Neural cell (in vitro differentiated cells): ENCODE data around the gene TMEM139. TPM values are rescaled to one million over a fixed set of nuclear protein-coding genes. Genes with fewer than 3 reads are reported as not detected.

Experiments
- H2AFZ ChIP-seq: fragments of 200-600, 300-800 bp; sonication (generic), shearing (Covaris generic); 2 replicates; pipeline ENCODE4 v1.6.0; 2014; ENCODE audit warnings: low read depth, mild to moderate bottlenecking, antibody characterized with exemption, low read length, moderate library complexity
- H3F3A ChIP-seq: fragments of 200-600 bp; shearing (Covaris generic); 2 replicates; pipeline ENCODE4 v1.6.1; 2016; ENCODE audit warnings: mild to moderate bottlenecking, moderate library complexity, mixed read lengths, antibody characterized with exemption, low read length; ENCODE audit not compliant: insufficient read depth, poor library complexity, severe bottlenecking
- H3K27ac ChIP-seq: fragments of 200-600, 300-800 bp; sonication (generic), shearing (Covaris generic); 2 replicates; pipeline ENCODE4 v1.5.1; 2014; ENCODE audit warnings: mild to moderate bottlenecking, low read length, moderate library complexity
- H3K27me3 ChIP-seq: fragments of 300-800, 200-600 bp; sonication (generic), shearing (Covaris generic); 2 replicates; pipeline ENCODE4 v1.6.0; 2014; ENCODE audit warnings: mild to moderate bottlenecking, low read depth, low read length, moderate library complexity; ENCODE audit not compliant: insufficient read depth
- H3K36me3 ChIP-seq: fragments of 300-800, 200-600 bp; sonication (generic), shearing (Covaris generic); 2 replicates; pipeline ENCODE4 v1.5.1; 2014; ENCODE audit warnings: mild to moderate bottlenecking, antibody characterized with exemption, low read length, moderate library complexity; ENCODE audit not compliant: insufficient read depth
- H3K4me2 ChIP-seq: fragments of 300-800, 200-600 bp; sonication (generic), shearing (Covaris generic); 2 replicates; pipeline ENCODE4 v1.6.0; 2014; ENCODE audit warnings: mild to moderate bottlenecking, low read length
- H3K4me3 ChIP-seq: fragments of 300-800, 200-600 bp; sonication (generic), shearing (Covaris generic); 2 replicates; pipeline ENCODE4 v1.5.1; 2014; ENCODE audit warnings: mild to moderate bottlenecking, low read length, moderate library complexity
- H3K79me2 ChIP-seq: fragments of 200-600 bp; shearing (Covaris generic); replicated peaks from 2 replicates; pipeline ENCODE4 v1.6.0; 2014; ENCODE audit warnings: mild to moderate bottlenecking, low read length, moderate library complexity; ENCODE audit not compliant: insufficient read depth
- H3K9ac ChIP-seq: fragments of 300-800, 200-600 bp; sonication (generic), shearing (Covaris generic); 2 replicates; pipeline ENCODE4 v1.6.1; 2016; ENCODE audit warnings: mild to moderate bottlenecking, low read length, mixed read lengths
- H3K9me2 ChIP-seq: fragments of 200-600 bp; shearing (Covaris generic); 2 replicates; pipeline ENCODE4 v1.6.1; 2016; ENCODE audit warnings: mild to moderate bottlenecking, low read length, mixed read lengths; ENCODE audit not compliant: insufficient read depth
- H3K9me3 ChIP-seq: fragments of 200-600, 300-800 bp; sonication (generic), shearing (Covaris generic); 2 replicates; pipeline ENCODE4 v1.6.1; 2016; ENCODE audit warnings: mild to moderate bottlenecking, mixed run types, low read length, moderate library complexity, mixed read lengths
- H4K20me1 ChIP-seq: fragments of 200-600 bp; shearing (Covaris generic); 2 replicates; pipeline ENCODE4 v1.6.1; 2016; ENCODE audit warnings: mild to moderate bottlenecking, mixed run types; ENCODE audit not compliant: insufficient read depth
- EP300 ChIP-seq: fragments of 450-650 bp; conservative IDR thresholded peaks from 2 replicates; pipeline ENCODE4 v1.6.1; 2014; ENCODE audit warnings: antibody characterized with exemption, mild to moderate bottlenecking, moderate library complexity; ENCODE audit not compliant: poor library complexity, severe bottlenecking
- EZH2 ChIP-seq: fragments of 200-600, 300-800 bp; shearing (Covaris generic), sonication (generic); IDR thresholded peaks from 2 replicates; pipeline ENCODE4 v1.6.1; 2014; ENCODE audit warnings: antibody characterized with exemption, low read length, borderline replicate concordance, mild to moderate bottlenecking; ENCODE audit not compliant: insufficient read depth, poor library complexity, severe bottlenecking
- MXI1 ChIP-seq: fragments of 450-650 bp; conservative IDR thresholded peaks from 2 replicates; pipeline ENCODE4 v1.6.1; 2014; ENCODE audit warnings: antibody characterized with exemption, mild to moderate bottlenecking; ENCODE audit not compliant: poor library complexity, severe bottlenecking
- POLR2AphosphoS5 ChIP-seq: IDR thresholded peaks from 2 replicates; pipeline ENCODE4 v1.6.1; 2012
- RAD21 ChIP-seq: fragments of 450-650 bp; conservative IDR thresholded peaks from 2 replicates; pipeline ENCODE4 v1.6.1; 2014; ENCODE audit warnings: antibody characterized with exemption, mild to moderate bottlenecking, moderate library complexity
- SMC3 ChIP-seq: fragments of 450-650 bp; conservative IDR thresholded peaks from 2 replicates; pipeline ENCODE4 v1.6.1; 2014; ENCODE audit warnings: antibody characterized with exemption, mild to moderate bottlenecking, moderate library complexity; ENCODE audit not compliant: poor library complexity
- TAF1 ChIP-seq: IDR thresholded peaks from 2 replicates; pipeline ENCODE4 v1.6.1; 2012; ENCODE audit warnings: low read depth
- polyA plus RNA-seq: library from polyadenylated mRNA; depleted of rRNA; stranded (reverse); fragments of >200 nt; gene quantifications from 2 replicates; pipeline ENCODE4 v1.2.3, GENCODE V29; 2014
- TF ChIP-seq, protein P1 (sequence below): IDR thresholded peaks from 2 replicates; pipeline ENCODE4 v1.6.1; 2012; ENCODE audit warnings: borderline replicate concordance
- TF ChIP-seq, protein P2 (sequence below): fragments of 450-650 bp; IDR thresholded peaks from 2 replicates; pipeline ENCODE4 v1.5.1; 2014; ENCODE audit warnings: antibody characterized with exemption, mild to moderate bottlenecking, moderate library complexity; ENCODE audit not compliant: poor library complexity, severe bottlenecking

The TMEM139 gene
- polyA plus RNA-seq, 1 donor from 2014 or later: not detected

DNA sequence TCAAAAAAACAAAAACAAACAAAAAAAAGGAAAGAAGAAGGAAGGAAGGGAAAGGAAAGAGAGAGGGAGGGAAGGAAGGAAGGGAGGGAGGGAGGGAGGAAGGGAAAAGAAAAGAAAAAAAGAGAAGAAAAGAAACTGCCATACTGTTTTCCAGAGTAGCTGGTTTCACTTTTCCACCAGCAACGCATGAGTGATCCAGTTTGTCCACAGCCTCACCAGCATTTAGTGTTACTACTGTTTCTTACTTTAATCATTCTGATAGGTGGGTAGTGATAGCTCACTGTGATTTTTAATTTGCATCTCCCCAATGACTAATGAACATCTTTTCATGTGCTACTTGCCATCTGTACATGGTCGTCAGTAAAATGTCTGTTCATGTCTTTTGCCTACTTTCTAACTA lies 11.9 kb upstream of the TMEM139 start:
- no peaks in the 10 kb centered on the region for H3K9me3 ChIP-seq
- H3F3A ChIP-seq: no peaks in the 10 kb centered on the region
- no peak overlapping the region for H3K4me3 ChIP-seq
- H3K36me3 ChIP-seq: no peaks in the 10 kb centered on the region
- H3K9me2 ChIP-seq: no peaks in the 10 kb centered on the region
- no peak overlapping the region for H2AFZ ChIP-seq
- H3K4me2 ChIP-seq: no peak overlapping the region
- no peaks in the 10 kb centered on the region for H4K20me1 ChIP-seq
- no peak for TF ChIP-seq MXI1
- TF ChIP-seq EP300: no peak
- TF ChIP-seq, protein P1, sequence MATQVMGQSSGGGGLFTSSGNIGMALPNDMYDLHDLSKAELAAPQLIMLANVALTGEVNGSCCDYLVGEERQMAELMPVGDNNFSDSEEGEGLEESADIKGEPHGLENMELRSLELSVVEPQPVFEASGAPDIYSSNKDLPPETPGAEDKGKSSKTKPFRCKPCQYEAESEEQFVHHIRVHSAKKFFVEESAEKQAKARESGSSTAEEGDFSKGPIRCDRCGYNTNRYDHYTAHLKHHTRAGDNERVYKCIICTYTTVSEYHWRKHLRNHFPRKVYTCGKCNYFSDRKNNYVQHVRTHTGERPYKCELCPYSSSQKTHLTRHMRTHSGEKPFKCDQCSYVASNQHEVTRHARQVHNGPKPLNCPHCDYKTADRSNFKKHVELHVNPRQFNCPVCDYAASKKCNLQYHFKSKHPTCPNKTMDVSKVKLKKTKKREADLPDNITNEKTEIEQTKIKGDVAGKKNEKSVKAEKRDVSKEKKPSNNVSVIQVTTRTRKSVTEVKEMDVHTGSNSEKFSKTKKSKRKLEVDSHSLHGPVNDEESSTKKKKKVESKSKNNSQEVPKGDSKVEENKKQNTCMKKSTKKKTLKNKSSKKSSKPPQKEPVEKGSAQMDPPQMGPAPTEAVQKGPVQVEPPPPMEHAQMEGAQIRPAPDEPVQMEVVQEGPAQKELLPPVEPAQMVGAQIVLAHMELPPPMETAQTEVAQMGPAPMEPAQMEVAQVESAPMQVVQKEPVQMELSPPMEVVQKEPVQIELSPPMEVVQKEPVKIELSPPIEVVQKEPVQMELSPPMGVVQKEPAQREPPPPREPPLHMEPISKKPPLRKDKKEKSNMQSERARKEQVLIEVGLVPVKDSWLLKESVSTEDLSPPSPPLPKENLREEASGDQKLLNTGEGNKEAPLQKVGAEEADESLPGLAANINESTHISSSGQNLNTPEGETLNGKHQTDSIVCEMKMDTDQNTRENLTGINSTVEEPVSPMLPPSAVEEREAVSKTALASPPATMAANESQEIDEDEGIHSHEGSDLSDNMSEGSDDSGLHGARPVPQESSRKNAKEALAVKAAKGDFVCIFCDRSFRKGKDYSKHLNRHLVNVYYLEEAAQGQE: no peak
- no peak for TF ChIP-seq SMC3
- TF ChIP-seq EZH2: no peak
- TF ChIP-seq TAF1: no peak
- TF ChIP-seq, protein P2, sequence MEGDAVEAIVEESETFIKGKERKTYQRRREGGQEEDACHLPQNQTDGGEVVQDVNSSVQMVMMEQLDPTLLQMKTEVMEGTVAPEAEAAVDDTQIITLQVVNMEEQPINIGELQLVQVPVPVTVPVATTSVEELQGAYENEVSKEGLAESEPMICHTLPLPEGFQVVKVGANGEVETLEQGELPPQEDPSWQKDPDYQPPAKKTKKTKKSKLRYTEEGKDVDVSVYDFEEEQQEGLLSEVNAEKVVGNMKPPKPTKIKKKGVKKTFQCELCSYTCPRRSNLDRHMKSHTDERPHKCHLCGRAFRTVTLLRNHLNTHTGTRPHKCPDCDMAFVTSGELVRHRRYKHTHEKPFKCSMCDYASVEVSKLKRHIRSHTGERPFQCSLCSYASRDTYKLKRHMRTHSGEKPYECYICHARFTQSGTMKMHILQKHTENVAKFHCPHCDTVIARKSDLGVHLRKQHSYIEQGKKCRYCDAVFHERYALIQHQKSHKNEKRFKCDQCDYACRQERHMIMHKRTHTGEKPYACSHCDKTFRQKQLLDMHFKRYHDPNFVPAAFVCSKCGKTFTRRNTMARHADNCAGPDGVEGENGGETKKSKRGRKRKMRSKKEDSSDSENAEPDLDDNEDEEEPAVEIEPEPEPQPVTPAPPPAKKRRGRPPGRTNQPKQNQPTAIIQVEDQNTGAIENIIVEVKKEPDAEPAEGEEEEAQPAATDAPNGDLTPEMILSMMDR: no peak
- no peak for TF ChIP-seq POLR2AphosphoS5
- no peak for TF ChIP-seq RAD21
- H3K79me2 ChIP-seq: no peaks in the 10 kb centered on the region
- H3K27ac ChIP-seq: no peak overlapping the region
- H3K27me3 ChIP-seq: no peaks in the 10 kb centered on the region
- no peak overlapping the region for H3K9ac ChIP-seq

DNA sequence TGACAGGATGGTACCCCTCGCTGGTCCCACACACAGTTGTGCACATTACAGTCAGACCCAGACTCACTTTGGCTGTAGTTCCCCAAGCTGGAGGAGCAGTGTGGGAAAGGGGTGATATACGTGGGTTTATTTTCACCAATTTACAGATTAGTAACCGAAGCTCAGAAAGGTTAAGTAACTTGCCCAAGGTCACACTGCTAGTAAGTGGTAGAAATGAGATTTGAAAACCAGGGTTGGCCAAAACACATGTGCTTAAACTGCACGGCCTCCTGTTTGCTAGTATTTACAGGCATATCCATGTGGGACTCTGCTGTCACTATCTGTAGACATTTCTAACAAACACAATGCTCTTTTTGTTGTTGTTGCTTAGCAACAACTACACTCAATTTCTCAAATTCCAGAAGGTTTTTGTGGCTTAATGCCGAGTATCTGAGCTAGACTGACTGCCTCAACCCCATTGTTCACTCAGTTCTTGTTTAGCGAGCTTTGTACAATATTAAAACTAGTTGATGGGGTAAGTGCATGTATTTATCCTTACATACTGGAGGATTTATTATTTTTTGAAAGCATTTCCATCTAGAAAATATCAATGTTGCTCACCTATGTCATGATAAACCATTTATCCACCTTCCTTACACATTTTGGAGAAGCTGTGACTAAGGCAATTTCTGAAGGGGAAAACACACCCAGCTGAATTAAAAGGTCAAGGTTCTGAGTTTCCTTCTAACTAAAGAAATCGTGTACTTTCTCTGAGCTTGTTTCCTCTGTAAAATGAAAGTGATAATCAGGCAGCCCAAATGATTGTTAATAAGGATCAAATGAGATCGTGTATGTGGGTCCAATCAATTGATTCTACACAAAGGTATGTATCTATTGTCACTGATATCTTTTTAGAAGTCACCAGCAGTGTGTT lies 5.3 kb upstream of the TMEM139 start:
- H3K36me3 ChIP-seq: no peaks in the 10 kb centered on the region
- TF ChIP-seq, protein P1: no peak
- TF ChIP-seq, protein P2: no peak
- TF ChIP-seq RAD21 (no peak), SMC3 (no peak), TAF1 (no peak), POLR2AphosphoS5 (peak; percentile 42), MXI1 (peak; percentile 81), EP300 (peak; percentile 54), EZH2 (no peak)
- no peaks in the 10 kb centered on the region for H4K20me1 ChIP-seq
- no peaks in the 10 kb centered on the region for H3K9me2 ChIP-seq
- H3K9me3 ChIP-seq: no peaks in the 10 kb centered on the region
- H2AFZ ChIP-seq: peak overlapping the region; percentile 17
- peak overlapping the region; percentile 36 for H3K4me3 ChIP-seq
- H3K27me3 ChIP-seq: no peaks in the 10 kb centered on the region
- H3K4me2 ChIP-seq: peak overlapping the region; percentile 17
- peak overlapping the region; percentile 41 for H3K27ac ChIP-seq
- no peaks in the 10 kb centered on the region for H3K79me2 ChIP-seq
- H3F3A ChIP-seq: no peaks in the 10 kb centered on the region
- H3K9ac ChIP-seq: no peak overlapping the region
